WTC11 (cell line): Measurements from ENCODE around the gene LRRC70. TPM values are rescaled to one million over a fixed set of nuclear protein-coding genes. Genes with fewer than 3 reads are reported as not detected.

Experiments
- ATAC-seq: fragments of 200-7000 bp; cut with Tn5 transposase; 2 replicates; pipeline ENCODE4 v1.10.0; 2021; ENCODE audit warnings: mild to moderate bottlenecking, moderate library complexity
- CTCF ChIA-PET: fragments of 300-600 bp; sonication (Branson Sonifier 250); formaldehyde crosslinking; loops from one replicate; lab custom pipeline; 2021; ENCODE audit warnings: antibody characterized with exemption; lab: Charles Lee
- POLR2A ChIA-PET: fragments of 350-600 bp; sonication (Branson Sonifier 250); formaldehyde crosslinking; loops from one replicate; lab custom pipeline; 2021; ENCODE audit warnings: antibody characterized with exemption; lab: Charles Lee
- DNase-seq: peaks from one replicate; pipeline ENCODE4 v3.0.0; 2021; ENCODE audit warnings: low spot score
- H3K27ac Mint-ChIP-seq: 2 replicates; pipeline ENCODE4 v1.8.0; 2021; ENCODE audit warnings: mixed read lengths
- H3K27me3 Mint-ChIP-seq: 2 replicates; pipeline ENCODE4 v1.8.0; 2021; ENCODE audit warnings: low read depth, mild to moderate bottlenecking, moderate library complexity, mixed read lengths
- H3K36me3 Mint-ChIP-seq: 2 replicates; pipeline ENCODE4 v1.8.0; 2021; ENCODE audit warnings: mixed read lengths
- H3K4me1 Mint-ChIP-seq: 2 replicates; pipeline ENCODE4 v1.8.0; 2022; ENCODE audit warnings: mixed read lengths
- H3K4me3 Mint-ChIP-seq: 2 replicates; pipeline ENCODE4 v1.8.0; 2021; ENCODE audit warnings: mild to moderate bottlenecking, moderate library complexity, mixed read lengths
- H3K9me3 Mint-ChIP-seq: 2 replicates; pipeline ENCODE4 v1.8.0; 2021; ENCODE audit warnings: mixed read lengths
- ATF3 ChIP-seq: sonication (generic); formaldehyde crosslinking; conservative IDR thresholded peaks from 2 replicates; pipeline ENCODE4 v1.8.1; 2022; ENCODE audit warnings: mild to moderate bottlenecking, missing genetic modification reagents
- CREB1 ChIP-seq: sonication (generic); formaldehyde crosslinking; IDR thresholded peaks from 2 replicates; pipeline ENCODE4 v1.8.0; 2023; ENCODE audit warnings: mild to moderate bottlenecking, missing genetic modification reagents
- ELF4 ChIP-seq: sonication (generic); formaldehyde crosslinking; IDR thresholded peaks from 2 replicates; pipeline ENCODE4 v1.8.1; 2022; ENCODE audit warnings: low read depth, mild to moderate bottlenecking, moderate library complexity, missing genetic modification reagents
- FOXP1 ChIP-seq: sonication (generic); formaldehyde crosslinking; IDR thresholded peaks from 2 replicates; pipeline ENCODE4 v1.8.0; 2022; ENCODE audit warnings: missing genetic modification reagents, mild to moderate bottlenecking, moderate library complexity, borderline replicate concordance
- GRHL2 ChIP-seq: fragments of 250-450 bp; sonication (Bioruptor Pico); IDR thresholded peaks from 2 replicates; pipeline ENCODE4 v1.8.0; 2022; ENCODE audit warnings: mild to moderate bottlenecking, moderate library complexity; ENCODE audit not compliant: insufficient replicate concordance, severe bottlenecking
- HMGA2 ChIP-seq: fragments of 250-450 bp; sonication (Bioruptor Pico); IDR thresholded peaks from 2 replicates; pipeline ENCODE4 v1.4.0; 2021; ENCODE audit warnings: mild to moderate bottlenecking, moderate library complexity
- JAZF1 ChIP-seq: fragments of 250-450 bp; sonication (Bioruptor Pico); IDR thresholded peaks from 2 replicates; pipeline ENCODE4 v1.9.0; 2021; ENCODE audit warnings: moderate library complexity, mild to moderate bottlenecking, inconsistent platforms
- NFATC4 ChIP-seq: fragments of 250-450 bp; sonication (Bioruptor Pico); IDR thresholded peaks from 2 replicates; pipeline ENCODE4 v1.9.0; 2021; ENCODE audit warnings: mild to moderate bottlenecking
- NR2C2 ChIP-seq: sonication (generic); formaldehyde crosslinking; IDR thresholded peaks from 2 replicates; pipeline ENCODE4 v1.8.0; 2022; ENCODE audit warnings: mild to moderate bottlenecking, missing genetic modification reagents
- RORB ChIP-seq: fragments of 250-450 bp; sonication (Bioruptor Pico); IDR thresholded peaks from 2 replicates; pipeline ENCODE4 v1.9.0; 2021; ENCODE audit warnings: mild to moderate bottlenecking
- ZNF263 ChIP-seq: sonication (generic); formaldehyde crosslinking; IDR thresholded peaks from 2 replicates; pipeline ENCODE4 v1.8.1; 2022; ENCODE audit warnings: low read depth, mild to moderate bottlenecking, moderate library complexity, missing genetic modification reagents
- ZNF396 ChIP-seq: fragments of 250-450 bp; sonication (Bioruptor Pico); IDR thresholded peaks from 2 replicates; pipeline ENCODE4 v1.8.0; 2021; ENCODE audit warnings: mild to moderate bottlenecking, moderate library complexity, borderline replicate concordance
- total RNA-seq: library from RNA; stranded (reverse); gene quantifications from 3 replicates; pipeline ENCODE4 v1.2.3, GENCODE V29; 2021
- TF ChIP-seq, protein P1 (sequence below): sonication (generic); formaldehyde crosslinking; IDR thresholded peaks from 2 replicates; pipeline ENCODE4 v1.8.1; 2023; ENCODE audit warnings: mild to moderate bottlenecking, missing genetic modification reagents, borderline replicate concordance
- TF ChIP-seq, protein P2 (sequence below): sonication (generic); formaldehyde crosslinking; IDR thresholded peaks from 2 replicates; pipeline ENCODE4 v1.8.0; 2023; ENCODE audit warnings: mild to moderate bottlenecking, missing genetic modification reagents
- TF ChIP-seq, protein P3 (sequence below): sonication (generic); formaldehyde crosslinking; IDR thresholded peaks from 2 replicates; pipeline ENCODE4 v1.8.1; 2023; ENCODE audit warnings: mild to moderate bottlenecking, missing genetic modification reagents, moderate library complexity
- TF ChIP-seq, protein P4 (sequence below): sonication (generic); formaldehyde crosslinking; IDR thresholded peaks from 2 replicates; pipeline ENCODE4 v1.8.0; 2022; ENCODE audit warnings: mild to moderate bottlenecking, missing genetic modification reagents

The LRRC70 gene
- total RNA-seq, 1 experiment from 2014 or later = 0.37 TPM

- peaks cover 13% of the 10 kb centered on the region for H3K4me1 Mint-ChIP-seq
These were observed 17.8 kb upstream of the LRRC70 start for GRCh38 chr5:62560786-62561185.

DNA sequence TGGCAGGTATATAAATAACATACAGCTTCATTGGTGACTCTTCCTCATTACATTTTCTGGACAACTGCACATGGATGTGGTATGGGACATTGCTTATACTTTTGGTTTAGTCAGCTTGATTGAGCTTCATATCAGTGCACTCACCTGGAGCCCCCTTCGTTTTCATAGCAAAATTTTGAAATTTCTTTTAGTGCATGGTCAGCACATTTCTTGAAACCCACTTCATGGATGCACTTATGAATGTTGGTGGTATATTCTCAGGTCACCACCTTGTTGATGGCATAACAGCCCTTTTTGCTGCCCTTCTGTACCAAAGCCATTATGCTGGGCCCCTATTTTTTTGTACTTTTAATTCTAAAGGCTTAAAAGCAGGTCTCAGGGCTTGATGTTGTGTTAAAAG, 16.7 kb upstream of the LRRC70 start:
- no peak for DNase-seq
- POLR2A ChIA-PET = no interaction called here
- Mint-ChIP-seq H3K27ac (no peak overlapping the region), H3K4me1 (peaks cover 13% of the 10 kb centered on the region), H3K4me3 (no peak overlapping the region), H3K27me3 (no peaks in the 10 kb centered on the region), H3K36me3 (peaks cover 24% of the 10 kb centered on the region), H3K9me3 (peaks cover 15% of the 10 kb centered on the region)
- CTCF ChIA-PET = no interaction called here
- no peak for ATAC-seq
- TF ChIP-seq FOXP1 (CRISPR knock-in tag) = no peak
- no peak for TF ChIP-seq JAZF1 (CRISPR knock-in tag)
- no peak for TF ChIP-seq GRHL2 (CRISPR knock-in tag)

More at GRCh38 chr5:62560786-62561185, 17.8 kb upstream of the LRRC70 start:
- Mint-ChIP-seq H3K4me3 (no peak overlapping the region), H3K27me3 (no peaks in the 10 kb centered on the region), H3K9me3 (peaks cover 9% of the 10 kb centered on the region), H3K36me3 (peaks cover 17% of the 10 kb centered on the region), H3K27ac (no peak overlapping the region)
- ChIA-PET POLR2A (no interaction called here), CTCF (no interaction called here)
- DNase-seq (no peak), ATAC-seq (no peak)
- TF ChIP-seq HMGA2 (CRISPR knock-in tag) (no peak), ZNF396 (CRISPR knock-in tag) (no peak), NR2C2 (CRISPR knock-in tag) (no peak), ATF3 (CRISPR knock-in tag) (no peak), FOXP1 (CRISPR knock-in tag) (no peak), CREB1 (CRISPR knock-in tag) (no peak), NFATC4 (CRISPR knock-in tag) (no peak), RORB (CRISPR knock-in tag) (no peak)
- TF ChIP-seq, protein P1, sequence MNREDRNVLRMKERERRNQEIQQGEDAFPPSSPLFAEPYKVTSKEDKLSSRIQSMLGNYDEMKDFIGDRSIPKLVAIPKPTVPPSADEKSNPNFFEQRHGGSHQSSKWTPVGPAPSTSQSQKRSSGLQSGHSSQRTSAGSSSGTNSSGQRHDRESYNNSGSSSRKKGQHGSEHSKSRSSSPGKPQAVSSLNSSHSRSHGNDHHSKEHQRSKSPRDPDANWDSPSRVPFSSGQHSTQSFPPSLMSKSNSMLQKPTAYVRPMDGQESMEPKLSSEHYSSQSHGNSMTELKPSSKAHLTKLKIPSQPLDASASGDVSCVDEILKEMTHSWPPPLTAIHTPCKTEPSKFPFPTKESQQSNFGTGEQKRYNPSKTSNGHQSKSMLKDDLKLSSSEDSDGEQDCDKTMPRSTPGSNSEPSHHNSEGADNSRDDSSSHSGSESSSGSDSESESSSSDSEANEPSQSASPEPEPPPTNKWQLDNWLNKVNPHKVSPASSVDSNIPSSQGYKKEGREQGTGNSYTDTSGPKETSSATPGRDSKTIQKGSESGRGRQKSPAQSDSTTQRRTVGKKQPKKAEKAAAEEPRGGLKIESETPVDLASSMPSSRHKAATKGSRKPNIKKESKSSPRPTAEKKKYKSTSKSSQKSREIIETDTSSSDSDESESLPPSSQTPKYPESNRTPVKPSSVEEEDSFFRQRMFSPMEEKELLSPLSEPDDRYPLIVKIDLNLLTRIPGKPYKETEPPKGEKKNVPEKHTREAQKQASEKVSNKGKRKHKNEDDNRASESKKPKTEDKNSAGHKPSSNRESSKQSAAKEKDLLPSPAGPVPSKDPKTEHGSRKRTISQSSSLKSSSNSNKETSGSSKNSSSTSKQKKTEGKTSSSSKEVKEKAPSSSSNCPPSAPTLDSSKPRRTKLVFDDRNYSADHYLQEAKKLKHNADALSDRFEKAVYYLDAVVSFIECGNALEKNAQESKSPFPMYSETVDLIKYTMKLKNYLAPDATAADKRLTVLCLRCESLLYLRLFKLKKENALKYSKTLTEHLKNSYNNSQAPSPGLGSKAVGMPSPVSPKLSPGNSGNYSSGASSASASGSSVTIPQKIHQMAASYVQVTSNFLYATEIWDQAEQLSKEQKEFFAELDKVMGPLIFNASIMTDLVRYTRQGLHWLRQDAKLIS (CRISPR knock-in tag) = no peak
- TF ChIP-seq, protein P2, sequence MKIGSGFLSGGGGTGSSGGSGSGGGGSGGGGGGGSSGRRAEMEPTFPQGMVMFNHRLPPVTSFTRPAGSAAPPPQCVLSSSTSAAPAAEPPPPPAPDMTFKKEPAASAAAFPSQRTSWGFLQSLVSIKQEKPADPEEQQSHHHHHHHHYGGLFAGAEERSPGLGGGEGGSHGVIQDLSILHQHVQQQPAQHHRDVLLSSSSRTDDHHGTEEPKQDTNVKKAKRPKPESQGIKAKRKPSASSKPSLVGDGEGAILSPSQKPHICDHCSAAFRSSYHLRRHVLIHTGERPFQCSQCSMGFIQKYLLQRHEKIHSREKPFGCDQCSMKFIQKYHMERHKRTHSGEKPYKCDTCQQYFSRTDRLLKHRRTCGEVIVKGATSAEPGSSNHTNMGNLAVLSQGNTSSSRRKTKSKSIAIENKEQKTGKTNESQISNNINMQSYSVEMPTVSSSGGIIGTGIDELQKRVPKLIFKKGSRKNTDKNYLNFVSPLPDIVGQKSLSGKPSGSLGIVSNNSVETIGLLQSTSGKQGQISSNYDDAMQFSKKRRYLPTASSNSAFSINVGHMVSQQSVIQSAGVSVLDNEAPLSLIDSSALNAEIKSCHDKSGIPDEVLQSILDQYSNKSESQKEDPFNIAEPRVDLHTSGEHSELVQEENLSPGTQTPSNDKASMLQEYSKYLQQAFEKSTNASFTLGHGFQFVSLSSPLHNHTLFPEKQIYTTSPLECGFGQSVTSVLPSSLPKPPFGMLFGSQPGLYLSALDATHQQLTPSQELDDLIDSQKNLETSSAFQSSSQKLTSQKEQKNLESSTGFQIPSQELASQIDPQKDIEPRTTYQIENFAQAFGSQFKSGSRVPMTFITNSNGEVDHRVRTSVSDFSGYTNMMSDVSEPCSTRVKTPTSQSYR (CRISPR knock-in tag) = no peak
- TF ChIP-seq, protein P3, sequence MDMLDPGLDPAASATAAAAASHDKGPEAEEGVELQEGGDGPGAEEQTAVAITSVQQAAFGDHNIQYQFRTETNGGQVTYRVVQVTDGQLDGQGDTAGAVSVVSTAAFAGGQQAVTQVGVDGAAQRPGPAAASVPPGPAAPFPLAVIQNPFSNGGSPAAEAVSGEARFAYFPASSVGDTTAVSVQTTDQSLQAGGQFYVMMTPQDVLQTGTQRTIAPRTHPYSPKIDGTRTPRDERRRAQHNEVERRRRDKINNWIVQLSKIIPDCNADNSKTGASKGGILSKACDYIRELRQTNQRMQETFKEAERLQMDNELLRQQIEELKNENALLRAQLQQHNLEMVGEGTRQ (CRISPR knock-in tag) = no peak

DNA sequence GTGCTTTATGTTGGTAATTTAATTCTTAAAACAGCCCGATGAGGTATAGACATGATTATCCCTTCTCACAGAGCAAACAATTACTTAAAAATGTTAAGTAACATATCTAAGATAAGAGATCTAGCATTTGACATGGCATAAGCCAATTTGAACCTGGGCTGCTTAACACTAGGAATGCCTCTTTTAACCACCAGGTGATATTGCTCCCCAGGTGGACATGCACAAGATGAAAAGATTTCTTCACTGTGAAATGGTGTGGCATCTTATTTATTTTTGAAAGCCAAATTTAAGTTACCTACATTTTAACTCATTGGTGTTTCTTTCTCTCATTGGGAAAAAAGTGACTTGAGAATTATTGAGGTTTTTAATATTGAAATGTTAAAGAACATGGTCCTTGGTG, 15.8 kb upstream of the LRRC70 start:
- H3K4me3 Mint-ChIP-seq = no peak overlapping the region
- DNase-seq (no peak), ATAC-seq (peak; percentile 52)
- H3K27me3 Mint-ChIP-seq = no peaks in the 10 kb centered on the region; the same call in 1 of the 2 replicates
- peaks cover 32% of the 10 kb centered on the region for H3K36me3 Mint-ChIP-seq
- H3K4me1 Mint-ChIP-seq = peaks cover 13% of the 10 kb centered on the region
- H3K9me3 Mint-ChIP-seq = peaks cover 22% of the 10 kb centered on the region
- H3K27ac Mint-ChIP-seq = no peak overlapping the region
- CTCF ChIA-PET = no interaction called here
- TF ChIP-seq CREB1 (CRISPR knock-in tag) (no peak), ELF4 (CRISPR knock-in tag) (no peak), ZNF263 (CRISPR knock-in tag) (no peak)
- TF ChIP-seq, protein P4, sequence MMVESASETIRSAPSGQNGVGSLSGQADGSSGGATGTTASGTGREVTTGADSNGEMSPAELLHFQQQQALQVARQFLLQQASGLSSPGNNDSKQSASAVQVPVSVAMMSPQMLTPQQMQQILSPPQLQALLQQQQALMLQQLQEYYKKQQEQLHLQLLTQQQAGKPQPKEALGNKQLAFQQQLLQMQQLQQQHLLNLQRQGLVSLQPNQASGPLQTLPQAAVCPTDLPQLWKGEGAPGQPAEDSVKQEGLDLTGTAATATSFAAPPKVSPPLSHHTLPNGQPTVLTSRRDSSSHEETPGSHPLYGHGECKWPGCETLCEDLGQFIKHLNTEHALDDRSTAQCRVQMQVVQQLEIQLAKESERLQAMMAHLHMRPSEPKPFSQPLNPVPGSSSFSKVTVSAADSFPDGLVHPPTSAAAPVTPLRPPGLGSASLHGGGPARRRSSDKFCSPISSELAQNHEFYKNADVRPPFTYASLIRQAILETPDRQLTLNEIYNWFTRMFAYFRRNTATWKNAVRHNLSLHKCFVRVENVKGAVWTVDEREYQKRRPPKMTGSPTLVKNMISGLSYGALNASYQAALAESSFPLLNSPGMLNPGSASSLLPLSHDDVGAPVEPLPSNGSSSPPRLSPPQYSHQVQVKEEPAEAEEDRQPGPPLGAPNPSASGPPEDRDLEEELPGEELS = no peak
- POLR2A ChIA-PET = no interaction called here
